Right cardiac atrium (tissue), 5 donors: Measurements from ENCODE around the gene ASB14. TPM values are rescaled to one million over a fixed set of nuclear protein-coding genes. Genes with fewer than 3 reads are reported as not detected.
"Not testable (repeated sequence)": the region's sequence is repeated elsewhere in the genome, so short reads cannot be mapped to it uniquely, and the experiment has no call there.

Experiments used
- ATAC-seq, 2 donors: fragments of 200-7000 bp; cut with Tn5 transposase; one replicate each; pipeline versions ENCODE4 v1.8.0 to v1.9.1; 2020; ENCODE audit warnings: moderate library complexity in 2 of 2, mild to moderate bottlenecking in 1 of 2
- DNase-seq, 3 donors: peaks; one replicate each; pipeline ENCODE4 v3.0.0-alpha.2; 2020
- H3K27ac ChIP-seq: one replicate; pipeline ENCODE4 v1.5.1; 2013; ENCODE audit warnings: mild to moderate bottlenecking, low read length, control low read depth, moderate library complexity
- H3K27me3 ChIP-seq: one replicate; pipeline ENCODE4 v1.6.1; 2013; ENCODE audit not compliant: control insufficient read depth, insufficient read depth
- H3K4me1 ChIP-seq: one replicate; pipeline ENCODE4 v1.6.1; 2013; ENCODE audit warnings: low read length; ENCODE audit not compliant: control insufficient read depth, insufficient read depth
- H3K4me3 ChIP-seq: one replicate; pipeline ENCODE4 v1.5.1; 2013; ENCODE audit warnings: low read length, control low read depth
- H3K9me3 ChIP-seq: one replicate; pipeline ENCODE4 v1.6.1; 2013; ENCODE audit warnings: low read length; ENCODE audit not compliant: control insufficient read depth
- WGBS: extraction: QIAGEN DNeasy Blood & Tissue Kit; methylation state at CpG from one replicate; pipeline ENCODE4 v1.1.7; 2013; 5-methylcytosine and 5-hydroxymethylcytosine counted together
- intact Hi-C, 4 donors: fragments of 100-400 bp; cut with DNase I; formaldehyde crosslinking; loops; one replicate each; pipeline versions ENCODE4 v1.11.0 to v1.14.0; 2022 to 2023
- long read RNA-seq, 4 donors: library from polyadenylated mRNA; unstranded; transcript quantifications; one replicate each; pipeline ENCODE4 v2.0.0, GENCODE V29; 2020 to 2021
- polyA plus RNA-seq: library from polyadenylated mRNA; stranded (reverse); fragments of 200-250 nt; gene quantifications from one replicate; pipeline ENCODE4 v1.2.3, GENCODE V29; 2013
- total RNA-seq, 4 donors: library from RNA; stranded (reverse); fragmentation: NEBNext Ultra II Directional; extraction: Animal tissue kit (Norgen Biotek cat#: 25700); gene quantifications; one replicate each; pipeline ENCODE4 v1.2.1, GENCODE V29; 2021
- donor health status: healthy with polysubstance abuse.
- donor health status: DM: no; HTN: yes; CAD: no.
- donor health status: DM: no; HTN: no; CAD: no.
- donor health status: DM: no; HTN: yes; CAD: no; lungs with severe emphysema.
- donor health status: DM: yes; HTN: yes; CAD: no.

Gene ASB14
- total RNA-seq (1 to 10 TPM in 2 of 4 donors, under 1 TPM in 1, not detected in 1; 0.26 to 1.8 (median 1.3) TPM), polyA plus RNA-seq (0.57 TPM)
- long read RNA-seq, donor 1 = 0 reads
- long read RNA-seq, donor 2, partial matches to known transcripts = 1 of 2 reads
- long read RNA-seq, donor 2, other reads (novel, unspliced or antisense) = 1 of 2 reads
- long read RNA-seq, donor 3, partial matches to known transcripts = 1 of 3 reads
- long read RNA-seq, donor 3, other reads (novel, unspliced or antisense) = 2 of 3 reads
- long read RNA-seq, donor 4 = 0 reads

GRCh38 chr3:57292159-57292896 lies at the start of gene ASB14:
ASB14 (minus strand) TSS chr3:57292685; CDS start chr3:57292033, 652 bp downstream.
- H3K27ac ChIP-seq = no peak within 1 kb of the TSS
- no peaks in the 10 kb centered on the region for H3K4me1 ChIP-seq
- 57% methylated on average over 1 of the region's 1 CpG for WGBS
- no peaks in the 10 kb centered on the region for H3K27me3 ChIP-seq
- intact Hi-C loops = no loop called here
- no peak for DNase-seq
- ATAC-seq = no peak
- H3K4me3 ChIP-seq = no peak within 1 kb of the TSS
- no peaks in the 10 kb centered on the region for H3K9me3 ChIP-seq

- H3K27ac ChIP-seq, H3K9me3 ChIP-seq, H3K4me3 ChIP-seq, ATAC-seq, intact Hi-C loops, H3K27me3 ChIP-seq, DNase-seq, H3K4me1 ChIP-seq: not testable (repeated sequence)
- WGBS = 35% methylated on average over 7 of the region's 7 CpGs
These were observed 46.7 kb upstream of the ASB14 start for GRCh38 chr3:57339071-57339642.

DNA sequence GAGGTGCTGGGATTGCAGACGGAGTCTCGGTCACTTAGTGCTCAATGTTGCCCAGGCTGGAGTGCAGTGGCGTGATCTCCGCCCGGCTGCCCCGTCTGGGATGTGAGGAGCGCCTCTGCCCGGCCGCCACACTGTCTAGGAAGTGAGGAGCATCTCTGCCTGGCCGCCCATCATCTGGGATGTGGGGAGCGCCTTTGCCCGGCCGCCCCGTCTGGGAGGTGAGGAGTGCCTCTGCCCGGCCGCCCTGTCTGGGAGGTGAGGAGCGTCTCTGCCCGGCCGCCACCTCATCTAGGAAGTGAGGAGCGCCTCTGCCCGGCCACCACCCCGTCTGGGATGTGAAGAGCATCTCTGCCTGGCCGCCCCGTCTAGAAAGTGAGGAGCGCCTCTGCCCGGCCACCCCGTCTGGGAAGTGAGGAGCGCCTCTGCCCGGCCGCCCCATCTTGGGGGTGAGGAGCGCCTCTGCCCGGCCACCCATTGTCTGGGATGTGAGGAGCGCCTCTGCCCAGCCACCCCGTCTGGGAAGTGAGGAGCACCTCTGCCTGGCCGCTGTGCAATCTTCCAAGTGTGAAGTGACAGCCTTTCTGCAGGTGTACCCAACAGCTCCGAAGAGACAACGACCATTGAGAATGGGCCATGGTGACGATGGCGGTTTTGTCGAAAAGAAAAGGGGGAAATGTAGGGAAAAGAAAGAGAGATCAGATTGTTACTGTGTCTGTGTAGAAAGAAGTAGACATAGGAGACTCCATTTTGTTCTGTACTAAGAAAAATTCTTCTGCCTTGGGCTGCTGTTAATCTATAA lies 46.0 kb upstream of the ASB14 start:
- ATAC-seq, H3K4me1 ChIP-seq, H3K27me3 ChIP-seq, intact Hi-C loops, H3K9me3 ChIP-seq, H3K4me3 ChIP-seq, H3K27ac ChIP-seq: not testable (repeated sequence)
- peak in 1 of 3 donors; percentile 46 for DNase-seq
- 93% methylated on average over 40 of the region's 40 CpGs for WGBS

DNA sequence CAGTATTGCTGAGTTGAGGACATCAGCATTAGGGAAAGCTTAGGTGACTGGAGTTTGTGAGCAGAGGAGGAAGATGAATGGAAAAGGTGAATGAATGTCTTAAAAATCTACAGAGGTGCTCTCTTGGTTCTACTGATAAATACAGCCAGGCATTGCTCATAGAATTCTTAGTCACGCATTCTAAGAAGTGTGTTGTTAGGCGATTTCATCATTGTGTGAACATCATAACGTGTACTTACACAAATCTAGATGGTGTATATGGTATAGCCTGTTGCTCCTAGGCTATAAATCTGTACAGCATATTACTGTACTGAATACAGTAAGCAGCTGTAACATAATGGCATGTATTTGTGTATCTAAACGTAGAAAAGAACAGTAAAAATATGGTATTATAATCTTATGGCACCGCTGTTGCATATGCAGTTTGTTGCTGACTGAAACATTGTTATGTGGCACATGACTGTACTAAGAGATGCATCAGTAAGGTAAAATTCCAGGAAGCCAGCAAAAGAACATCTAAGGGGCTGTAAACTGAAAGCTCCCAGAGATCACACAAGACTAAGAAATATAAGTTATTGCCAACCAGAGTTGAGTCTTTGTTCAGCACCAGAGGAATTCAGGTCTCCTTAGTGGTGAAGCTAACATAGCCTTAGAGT lies 42.9 kb upstream of the ASB14 start:
- no peak for DNase-seq
- H3K27ac ChIP-seq = no peak overlapping the region
- H3K4me3 ChIP-seq = no peak overlapping the region
- 89% methylated on average over 5 of the region's 5 CpGs for WGBS
- no peak for ATAC-seq
- no peaks in the 10 kb centered on the region for H3K27me3 ChIP-seq
- no peaks in the 10 kb centered on the region for H3K9me3 ChIP-seq
- H3K4me1 ChIP-seq = no peaks in the 10 kb centered on the region
- intact Hi-C loops = no loop called here

DNA sequence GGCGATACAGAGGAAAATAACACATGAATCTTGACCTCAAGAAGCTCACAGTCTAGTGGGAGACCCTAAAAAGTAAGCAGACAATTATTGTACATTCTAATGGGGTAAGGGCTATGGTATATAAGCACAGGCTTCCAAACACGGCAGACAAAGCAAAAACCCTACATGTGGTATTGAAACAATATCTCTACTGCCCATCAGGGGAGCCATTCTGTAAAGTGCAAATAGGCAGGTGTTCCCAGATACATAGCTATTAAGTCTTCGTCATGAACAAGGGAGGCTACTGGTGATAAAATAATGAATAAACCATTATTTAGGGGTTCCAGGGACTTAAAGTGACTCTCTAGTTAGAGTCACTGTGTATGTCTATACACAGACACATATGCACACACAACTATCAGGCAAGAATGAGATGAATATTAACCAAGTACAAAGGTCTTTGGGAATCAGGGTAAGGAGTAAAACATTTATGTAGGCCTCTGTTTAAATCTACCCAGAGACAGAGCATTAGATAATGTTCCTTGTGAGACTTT lies 38.7 kb upstream of the ASB14 start:
- H3K27ac ChIP-seq = no peak overlapping the region
- DNase-seq (no peak), ATAC-seq (no peak)
- H3K9me3 ChIP-seq = no peaks in the 10 kb centered on the region
- intact Hi-C loops = no loop called here
- WGBS = 82% methylated on average over 3 of the region's 3 CpGs
- H3K4me3 ChIP-seq = no peak overlapping the region
- H3K4me1 ChIP-seq = no peaks in the 10 kb centered on the region
- no peaks in the 10 kb centered on the region for H3K27me3 ChIP-seq

DNA sequence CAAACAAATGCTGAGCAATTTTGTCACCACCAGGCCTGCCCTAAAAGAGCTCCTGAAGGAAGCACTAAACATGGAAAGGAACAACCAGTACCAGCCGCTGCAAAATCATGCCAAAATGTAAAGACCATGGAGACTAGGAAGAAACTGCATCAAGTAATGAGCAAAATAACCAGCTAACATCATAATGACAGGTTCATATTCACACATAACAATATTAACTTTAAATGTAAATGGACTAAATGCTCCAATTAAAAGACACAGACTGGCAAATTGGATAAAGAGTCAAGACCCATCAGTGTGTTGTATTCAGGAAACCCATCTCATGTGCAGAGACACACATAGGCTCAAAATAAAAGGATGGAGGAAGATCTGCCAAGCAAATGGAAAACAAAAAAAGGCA lies 34.0 kb upstream of the ASB14 start:
- H3K9me3 ChIP-seq, H3K4me1 ChIP-seq, H3K27me3 ChIP-seq, H3K4me3 ChIP-seq, H3K27ac ChIP-seq, ATAC-seq, intact Hi-C loops, DNase-seq: not testable (repeated sequence)
- WGBS = 82% methylated on average over 1 of the region's 1 CpG

DNA sequence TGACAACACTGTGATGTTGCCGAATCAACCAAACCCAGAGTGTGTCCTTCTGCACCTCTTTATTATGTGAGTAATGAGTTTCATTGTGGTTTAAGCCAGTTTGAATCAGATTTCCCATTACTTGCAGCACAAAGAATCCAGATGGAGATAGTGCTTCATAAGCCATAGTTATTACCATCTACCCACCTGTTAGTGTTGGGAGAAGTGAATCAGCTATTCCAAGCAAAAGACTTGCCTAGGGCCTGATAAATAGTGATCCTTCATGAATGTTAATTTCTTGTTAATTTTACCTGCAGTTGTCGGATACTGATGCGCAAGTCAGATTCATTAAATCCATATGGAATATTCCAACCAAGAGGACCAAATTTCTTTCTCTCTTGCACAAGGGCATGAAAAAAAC lies 21.7 kb upstream of the ASB14 start:
- H3K4me1 ChIP-seq = no peaks in the 10 kb centered on the region
- no peaks in the 10 kb centered on the region for H3K9me3 ChIP-seq
- DNase-seq (no peak), ATAC-seq (no peak)
- H3K4me3 ChIP-seq = no peak overlapping the region
- intact Hi-C loops = no loop called here
- WGBS = 96% methylated on average over 3 of the region's 3 CpGs
- H3K27me3 ChIP-seq = no peaks in the 10 kb centered on the region
- no peak overlapping the region for H3K27ac ChIP-seq

DNA sequence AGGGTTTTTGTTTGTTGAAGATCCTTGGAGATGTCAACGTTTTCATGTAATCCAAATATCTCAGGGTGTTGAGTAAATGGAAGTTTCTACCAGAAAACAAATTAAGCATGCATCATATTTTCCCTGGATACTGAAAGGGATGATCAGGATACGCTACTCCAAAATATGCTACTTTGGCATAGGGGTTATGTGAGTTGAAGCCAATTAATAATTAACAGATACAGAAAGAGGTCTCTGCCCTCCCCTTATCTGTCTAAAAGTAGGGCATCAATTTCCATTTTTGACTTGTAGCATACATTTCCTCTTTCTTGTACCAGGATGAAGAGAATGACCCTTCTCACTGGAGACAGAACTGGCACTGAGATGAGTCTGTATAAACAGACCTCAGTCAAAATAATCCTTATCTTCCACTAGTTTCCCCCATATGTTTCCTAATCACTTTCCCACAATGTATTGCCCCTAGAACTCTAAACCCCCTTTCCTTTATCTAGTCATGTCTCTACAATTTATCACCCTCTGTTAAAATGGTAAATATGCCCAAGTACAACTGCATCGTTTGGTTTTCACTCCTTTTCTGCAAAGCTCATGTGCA lies 17.4 kb upstream of the ASB14 start:
- intact Hi-C loops = no loop called here
- Histone ChIP-seq H3K4me1 (no peaks in the 10 kb centered on the region), H3K4me3 (no peak overlapping the region), H3K27ac (no peak overlapping the region), H3K27me3 (no peaks in the 10 kb centered on the region), H3K9me3 (no peaks in the 10 kb centered on the region)
- DNase-seq (no peak), ATAC-seq (no peak)
- WGBS = 39% methylated on average over 3 of the region's 3 CpGs

DNA sequence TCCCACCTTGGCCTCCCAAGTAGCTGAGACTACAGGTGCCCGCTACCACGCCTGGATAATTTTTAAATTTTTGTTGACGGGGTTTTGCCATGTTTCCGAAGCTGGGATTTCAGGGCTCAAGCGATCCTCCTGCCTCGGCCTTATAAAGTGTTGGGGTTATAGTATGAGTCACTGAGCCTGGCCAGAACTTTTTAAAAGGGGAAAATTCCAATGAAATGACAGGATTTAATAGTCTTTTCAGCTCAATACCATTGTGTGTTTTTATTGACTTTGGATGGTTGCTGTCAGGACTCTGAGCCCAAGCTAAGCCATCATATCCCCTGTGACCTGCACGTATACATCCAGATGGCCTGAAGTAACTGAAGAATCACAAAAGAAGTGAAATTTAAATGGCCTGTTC lies 11.0 kb upstream of the ASB14 start:
- intact Hi-C loops, DNase-seq, H3K27me3 ChIP-seq, ATAC-seq, H3K27ac ChIP-seq, H3K4me1 ChIP-seq, H3K4me3 ChIP-seq, H3K9me3 ChIP-seq: not testable (repeated sequence)
- WGBS = 90% methylated on average over 7 of the region's 7 CpGs

- intact Hi-C loops = no loop called here
- Histone ChIP-seq H3K4me3 (no peak overlapping the region), H3K9me3 (no peaks in the 10 kb centered on the region), H3K27me3 (no peaks in the 10 kb centered on the region), H3K4me1 (no peaks in the 10 kb centered on the region), H3K27ac (no peak overlapping the region)
- no peak for DNase-seq
- no peak for ATAC-seq
- WGBS = 88% methylated on average over 1 of the region's 1 CpG
These were observed 5.6 kb upstream of the ASB14 start for GRCh38 chr3:57298041-57298440.
